K562 (cell line): ENCODE measurements around the gene SMAGP. TPM values are rescaled to one million over a fixed set of nuclear protein-coding genes. Genes with fewer than 3 reads are reported as not detected.

Experiments used
- ATF4 ChIP-seq: fragments of 450-650 bp; formaldehyde crosslinking; IDR thresholded peaks from 2 replicates; pipeline ENCODE4 v1.4.0; 2022; ENCODE audit warnings: mild to moderate bottlenecking, moderate library complexity
- E2F5 ChIP-seq: sonication (generic); formaldehyde crosslinking; IDR thresholded peaks from 2 replicates; pipeline ENCODE4 v1.8.0; 2022; ENCODE audit warnings: mild to moderate bottlenecking, missing genetic modification reagents
- E2F6 ChIP-seq, 2 experiments: IDR thresholded peaks; 2 replicates each; pipeline ENCODE4 v1.6.1; 2011; ENCODE audit warnings: borderline replicate concordance in 1 of 2, control low read depth in 1 of 2, low read depth in 1 of 2, low read length in 1 of 2, mild to moderate bottlenecking in 1 of 2, mixed read lengths in 1 of 2, moderate library complexity in 1 of 2; ENCODE audit not compliant: insufficient read depth in 1 of 2, insufficient read length in 1 of 2, poor library complexity in 1 of 2, severe bottlenecking in 1 of 2; ENCODE audit errors: extremely low read depth in 1 of 2
- FOXM1 ChIP-seq, 2 experiments: fragments of 450-650 bp in 1 of 2; sonication (generic) in 1 of 2; formaldehyde crosslinking in 1 of 2; IDR thresholded peaks; 2 replicates each; pipeline versions ENCODE4 v1.6.1 to v1.9.0; 2017 to 2022; ENCODE audit warnings: low read depth in 2 of 2, mild to moderate bottlenecking in 2 of 2, missing genetic modification reagents in 1 of 2, moderate library complexity in 1 of 2
- GATAD2A ChIP-seq: fragments of 450-650 bp; IDR thresholded peaks from 2 replicates; pipeline ENCODE4 v1.6.1; 2017
- HDAC2 ChIP-seq: fragments of 450-650 bp; IDR thresholded peaks from 2 replicates; pipeline ENCODE4 v1.6.1; 2016; ENCODE audit warnings: mild to moderate bottlenecking
- HDAC6 ChIP-seq: IDR thresholded peaks from 2 replicates; pipeline ENCODE4 v1.6.1; 2012; ENCODE audit warnings: low read depth, mild to moderate bottlenecking, control low read depth, inconsistent platforms, low read length, moderate library complexity
- MBD2 ChIP-seq: sonication (generic); IDR thresholded peaks from 2 replicates; pipeline ENCODE4 v1.6.1; 2016; ENCODE audit warnings: low read depth, borderline replicate concordance
- NRF1 ChIP-seq, 2 experiments: fragments of 450-650 bp; IDR thresholded peaks in 1 of 2; conservative IDR thresholded peaks in 1 of 2; 2 replicates each; pipeline ENCODE4 v1.6.1; 2014; ENCODE audit warnings: mild to moderate bottlenecking in 2 of 2
- PHF21A ChIP-seq: fragments of 450-650 bp; IDR thresholded peaks from 2 replicates; pipeline ENCODE4 v1.6.1; 2017; ENCODE audit warnings: low read depth, borderline replicate concordance
- PKNOX1 ChIP-seq: fragments of 450-650 bp; IDR thresholded peaks from 2 replicates; pipeline ENCODE4 v1.6.1; 2016
- POLR2A ChIP-seq: fragments of 450-650 bp; conservative IDR thresholded peaks from 2 replicates; pipeline ENCODE4 v1.6.1; 2016
- PPARD ChIP-seq: fragments of 250-450 bp; sonication (Bioruptor Pico); IDR thresholded peaks from 2 replicates; pipeline ENCODE4 v1.8.0; 2022; ENCODE audit warnings: inconsistent platforms, mild to moderate bottlenecking, moderate library complexity
- RB1 ChIP-seq: fragments of 450-650 bp; IDR thresholded peaks from 2 replicates; pipeline ENCODE4 v1.6.1; 2017; ENCODE audit warnings: low read depth, mild to moderate bottlenecking
- RBM39 ChIP-seq: fragments of 200-400 bp; formaldehyde crosslinking; optimal IDR thresholded peaks from 2 replicates; pipeline ENCODE3; 2018; ENCODE audit warnings: low read depth, low read length
- STAT5A ChIP-seq: IDR thresholded peaks from 2 replicates; pipeline ENCODE4 v1.6.1; 2012; ENCODE audit warnings: low read length, inconsistent platforms, borderline replicate concordance
- TCF15 ChIP-seq: fragments of 250-450 bp; sonication (Bioruptor Pico); IDR thresholded peaks from 2 replicates; pipeline ENCODE4 v1.8.0; 2022; ENCODE audit warnings: moderate library complexity, mild to moderate bottlenecking, inconsistent platforms
- TEAD2 ChIP-seq: fragments of 450-650 bp; IDR thresholded peaks from 2 replicates; pipeline ENCODE4 v1.6.1; 2016; ENCODE audit warnings: missing genetic modification characterization, control low read depth, missing compliant biosample characterization
- ZKSCAN3 ChIP-seq: fragments of 250-450 bp; sonication (Bioruptor Pico); IDR thresholded peaks from 2 replicates; pipeline ENCODE4 v1.4.0; 2020
- ZNF280A ChIP-seq: fragments of 450-650 bp; IDR thresholded peaks from 2 replicates; pipeline ENCODE4 v1.6.1; 2018; ENCODE audit warnings: mild to moderate bottlenecking, low read depth; ENCODE audit not compliant: partially characterized antibody
- ZNF551 ChIP-seq: fragments of 250-450 bp; sonication (Bioruptor Pico); IDR thresholded peaks from 2 replicates; pipeline ENCODE4 v1.5.0; 2021; ENCODE audit warnings: mild to moderate bottlenecking, moderate library complexity
- ZSCAN29 ChIP-seq: fragments of 450-650 bp; IDR thresholded peaks from 2 replicates; pipeline ENCODE4 v1.6.1; 2017
- polyA plus RNA-seq, 8 experiments: library from polyadenylated mRNA; depleted of rRNA in 4 of 8; stranded (reverse) in 5 of 8; unstranded in 3 of 8; fragments of >200 nt; fragmentation: Nextera tagmentation in 2 of 8; fragmentation: Illumina TruSeq in 1 of 8; extraction: Ambion mirVana in 2 of 8; extraction: Trizol in 1 of 8; gene quantifications; 2 replicates each; pipeline versions ENCODE4 v1.2.1 to v1.2.3, GENCODE V29; 2011 to 2014; ENCODE audit warnings: inconsistent platforms in 1 of 8, missing spikeins in 1 of 8
- total RNA-seq, 7 experiments: library from RNA; depleted of rRNA in 6 of 7; stranded (reverse); fragments of >200 nt in 6 of 7; fragmentation: Illumina TruSeq in 2 of 7; extraction: Trizol in 2 of 7; gene quantifications; 2 replicates each; pipeline versions ENCODE4 v1.2.1 to v1.2.3, GENCODE V29; 2011 to 2021; ENCODE audit warnings: low replicate concordance in 1 of 7

SMAGP gene
- total and polyA plus RNA-seq, 9 of the 15 experiments (the other 6 are each of a cell fraction or from before 2014, with no cell fraction given) = 23.1 to 62.3 (median 29.9) TPM

- TF ChIP-seq ZNF280A = no peak
- no peak for TF ChIP-seq ZKSCAN3 (CRISPR knock-in tag)
- no peak for TF ChIP-seq ZSCAN29
- no peak for TF ChIP-seq FOXM1 (IDR thresholded peaks at IDR 0.05; ENCODE audit: low read depth)
- TF ChIP-seq FOXM1 (CRISPR knock-in tag; IDR thresholded peaks at IDR 0.05; ENCODE audit: low read depth) = no peak
- TF ChIP-seq HDAC6 = no peak
- no peak for TF ChIP-seq STAT5A
- TF ChIP-seq POLR2A = peak; percentile 56; the same call in 1 of the 2 replicates
- no peak for TF ChIP-seq PKNOX1
- no peak for TF ChIP-seq ATF4 (CRISPR knock-in tag)
- TF ChIP-seq ZNF551 (CRISPR knock-in tag) = no peak
- no peak for TF ChIP-seq GATAD2A
- no peak for TF ChIP-seq NRF1 (conservative IDR thresholded peaks at IDR 0.05 in 1 of 2, IDR thresholded peaks at IDR 0.05 in 1 of 2)
- peak in 1 of 2 experiments; percentile 21 for TF ChIP-seq E2F6 (IDR thresholded peaks at IDR 0.05; ENCODE audit: borderline replicate concordance in 1 of 2, extremely low read depth in 1 of 2, insufficient read depth in 1 of 2, insufficient read length in 1 of 2, low read depth in 1 of 2, low read length in 1 of 2, poor library complexity in 1 of 2, severe bottlenecking in 1 of 2)
- no peak for TF ChIP-seq PHF21A
- TF ChIP-seq RBM39 = no peak
- peak; percentile 37; the same call in 1 of the 2 replicates for TF ChIP-seq RB1
- TF ChIP-seq TCF15 (CRISPR knock-in tag) = no peak
- no peak for TF ChIP-seq E2F5 (CRISPR knock-in tag)
- no peak for TF ChIP-seq TEAD2 (tag)
- no peak for TF ChIP-seq PPARD (CRISPR knock-in tag)
- TF ChIP-seq HDAC2 = peak; percentile 21; the same call in 1 of the 2 replicates
- TF ChIP-seq MBD2 = no peak
These were observed at the start of gene SMAGP (continued) for GRCh38 chr12:51270067-51270950.
